Esophagus muscularis mucosa (tissue), 4 donors: ENCODE data around the gene VSX1. TPM values are rescaled to one million over a fixed set of nuclear protein-coding genes. Genes with fewer than 3 reads are reported as not detected.

Source experiments
- DNase-seq: peaks from one replicate; pipeline ENCODE4 v3.0.0-alpha.2; 2017; ENCODE audit errors: extremely low spot score
- H3K27ac ChIP-seq, 4 donors: fragments of 200-600 bp; sonication (generic); replicated peaks in 1 of 4; 1 replicate in 3 of 4; 2 replicates in 1 of 4; pipeline ENCODE4 v1.5.1; 2016 to 2019; ENCODE audit warnings: mild to moderate bottlenecking in 1 of 4
- H3K27me3 ChIP-seq, 4 donors: fragments of 200-600 bp; sonication (generic); one replicate each; pipeline versions ENCODE4 v1.5.1 to v1.6.0; 2016 to 2019
- H3K36me3 ChIP-seq, 4 donors: fragments of 200-600 bp; sonication (generic); one replicate each; pipeline ENCODE4 v1.5.1; 2016 to 2019
- H3K4me1 ChIP-seq, 4 donors: fragments of 200-600 bp; sonication (generic); one replicate each; pipeline ENCODE4 v1.5.1; 2016 to 2019
- H3K4me3 ChIP-seq, 4 donors: fragments of 200-600 bp; sonication (generic); 1 replicate in 2 of 4; 2 replicates in 2 of 4; pipeline ENCODE4 v1.5.1; 2016 to 2019; ENCODE audit warnings: mild to moderate bottlenecking in 4 of 4, moderate library complexity in 1 of 4
- H3K9me3 ChIP-seq, 4 donors: fragments of 200-600 bp; sonication (generic); 1 replicate in 3 of 4; 2 replicates in 1 of 4; pipeline ENCODE4 v1.5.1; 2016 to 2019
- CTCF ChIP-seq, 3 experiments: fragments of 200-600 bp in 2 of 3; fragments of 450-650 bp in 1 of 3; sonication (generic) in 2 of 3; IDR thresholded peaks; one replicate each; pipeline ENCODE4 v1.5.1; 2017 to 2019; ENCODE audit warnings: antibody characterized with exemption in 3 of 3, mild to moderate bottlenecking in 2 of 3, moderate library complexity in 1 of 3
- EP300 ChIP-seq: sonication (generic); formaldehyde crosslinking; IDR thresholded peaks from one replicate; pipeline ENCODE4 v1.6.1; 2017; ENCODE audit warnings: antibody characterized with exemption
- POLR2A ChIP-seq: fragments of 450-650 bp; IDR thresholded peaks from one replicate; pipeline ENCODE4 v1.6.1; 2017; ENCODE audit warnings: antibody characterized with exemption, moderate library complexity, mild to moderate bottlenecking, low read depth
- POLR2AphosphoS5 ChIP-seq, 2 donors: sonication (generic); formaldehyde crosslinking; IDR thresholded peaks; one replicate each; pipeline ENCODE4 v1.6.1; 2017; ENCODE audit warnings: antibody characterized with exemption in 2 of 2
- WGBS: methylation state at CpG from one replicate; pipeline ENCODE4 v1.1.5; 2018; 5-methylcytosine and 5-hydroxymethylcytosine counted together
- intact Hi-C: fragments of 100-400 bp; cut with DNase I; formaldehyde crosslinking; loops from one replicate; pipeline ENCODE4 v1.15.1; 2023
- total RNA-seq, 4 donors: library from RNA; depleted of rRNA; stranded (reverse); fragments of >200 nt; gene quantifications; one replicate each; pipeline versions ENCODE4 v1.1.0 to v1.2.1, GENCODE V29; 2016

The VSX1 gene
- total RNA-seq, 4 donors from 2014 or later: 0.83 TPM; not detected in 3

DNA sequence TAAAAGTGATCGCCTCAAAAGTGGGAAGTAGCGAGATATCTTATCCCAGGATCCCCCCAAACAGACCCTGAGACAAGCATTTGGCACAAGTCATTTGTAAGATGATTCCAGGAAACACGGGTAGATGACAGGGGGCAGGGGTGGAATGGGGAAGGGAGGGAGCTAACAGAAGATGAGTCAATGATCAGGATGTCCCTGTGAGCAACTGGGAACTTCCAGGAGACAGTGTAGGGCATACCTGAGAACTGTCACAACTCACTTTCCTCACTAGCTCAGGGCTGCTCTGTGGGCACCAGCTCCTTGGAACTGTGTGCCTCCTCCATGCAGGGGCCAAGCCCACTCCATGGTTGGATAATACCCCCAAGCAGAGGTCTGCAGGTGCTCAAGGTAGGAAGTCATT, 38.5 kb upstream of the VSX1 start:
- DNase-seq: peak; percentile 31
- H3K27me3 ChIP-seq: peaks cover 0 to 8% (median 0%) of the 10 kb centered on the region in 4 donors
- H3K4me3 ChIP-seq: no peak overlapping the region
- H3K36me3 ChIP-seq: no peaks in the 10 kb centered on the region
- intact Hi-C loops: no loop called here
- no peak overlapping the region for H3K27ac ChIP-seq
- H3K4me1 ChIP-seq: peaks cover 3 to 12% (median 10%) of the 10 kb centered on the region in 4 donors
- 74% methylated on average over 3 of the region's 3 CpGs for WGBS
- H3K9me3 ChIP-seq: no peaks in the 10 kb centered on the region
- TF ChIP-seq EP300: no peak
- no peak for TF ChIP-seq POLR2A
- TF ChIP-seq CTCF (IDR thresholded peaks at IDR 0.05): no peak
- no peak for TF ChIP-seq POLR2AphosphoS5 (IDR thresholded peaks at IDR 0.05)

DNA sequence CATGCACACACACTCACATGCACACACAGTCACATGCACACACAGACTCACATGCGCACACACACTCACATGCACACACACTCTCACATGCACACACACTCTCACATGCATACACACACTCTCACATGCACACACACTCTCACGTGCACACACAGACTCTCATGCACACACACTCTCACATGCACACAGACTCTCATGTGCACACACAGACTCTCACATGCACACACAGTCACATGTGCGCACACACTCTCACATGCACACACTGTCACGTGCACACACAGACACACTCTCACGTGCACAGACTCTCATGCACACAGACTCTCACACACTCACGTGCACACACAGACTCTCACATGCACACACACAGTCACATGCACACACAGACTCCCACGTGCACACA, 36.6 kb upstream of the VSX1 start:
- 82% methylated on average over 7 of the region's 7 CpGs for WGBS
- H3K4me3 ChIP-seq: no peak overlapping the region
- H3K4me1 ChIP-seq: peaks cover 3 to 14% (median 10%) of the 10 kb centered on the region in 4 donors
- DNase-seq: peak; percentile 75
- H3K27me3 ChIP-seq: peaks cover 0 to 8% (median 0%) of the 10 kb centered on the region in 4 donors
- H3K36me3 ChIP-seq: no peaks in the 10 kb centered on the region
- TF ChIP-seq POLR2A (no peak), EP300 (no peak), CTCF (IDR thresholded peaks at IDR 0.05) (no peak), POLR2AphosphoS5 (IDR thresholded peaks at IDR 0.05) (no peak)
- intact Hi-C loops: no loop called here
- no peaks in the 10 kb centered on the region for H3K9me3 ChIP-seq
- H3K27ac ChIP-seq: no peak overlapping the region

DNA sequence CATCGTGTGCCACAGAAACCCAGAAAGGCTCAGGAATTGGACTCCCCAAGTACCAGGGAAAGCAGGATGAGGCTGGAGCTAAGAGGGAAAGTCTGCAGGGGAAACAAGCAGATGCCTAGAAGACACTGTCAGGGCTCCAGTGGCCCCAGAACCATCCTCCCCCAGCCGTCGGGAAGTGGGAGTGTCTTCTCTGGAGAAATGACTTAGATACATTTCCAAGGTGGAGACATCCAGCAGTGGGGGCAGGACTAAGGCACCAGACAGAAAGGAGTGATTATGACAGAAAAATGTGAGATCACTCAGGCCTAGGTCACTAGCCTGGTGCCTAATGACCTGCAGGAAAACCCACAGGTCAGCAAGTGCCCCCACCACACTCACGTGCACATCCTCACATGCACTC, 36.0 kb upstream of the VSX1 start:
- H3K4me3 ChIP-seq: no peak overlapping the region
- no peaks in the 10 kb centered on the region for H3K36me3 ChIP-seq
- peak; percentile 12 for DNase-seq
- no peaks in the 10 kb centered on the region for H3K9me3 ChIP-seq
- TF ChIP-seq EP300: no peak
- TF ChIP-seq CTCF (IDR thresholded peaks at IDR 0.05): no peak
- TF ChIP-seq POLR2AphosphoS5 (IDR thresholded peaks at IDR 0.05): no peak
- no peak for TF ChIP-seq POLR2A
- H3K4me1 ChIP-seq: peaks cover 3 to 14% (median 10%) of the 10 kb centered on the region in 4 donors
- 47% methylated on average over 4 of the region's 4 CpGs for WGBS
- no peak overlapping the region for H3K27ac ChIP-seq
- peaks cover 0 to 8% (median 0%) of the 10 kb centered on the region in 4 donors for H3K27me3 ChIP-seq
- intact Hi-C loops: no loop called here

- 69% methylated on average over 14 of the region's 14 CpGs for WGBS
- DNase-seq: peak; percentile 47
- TF ChIP-seq CTCF (IDR thresholded peaks at IDR 0.05) (no peak), EP300 (no peak)
- H3K36me3 ChIP-seq: no peaks in the 10 kb centered on the region
- no peak overlapping the region for H3K27ac ChIP-seq
- H3K9me3 ChIP-seq: no peaks in the 10 kb centered on the region
- H3K4me3 ChIP-seq: no peak overlapping the region
- intact Hi-C loops: no loop called here
- peaks cover 0 to 8% (median 0%) of the 10 kb centered on the region in 4 donors for H3K27me3 ChIP-seq
- H3K4me1 ChIP-seq: peaks cover 3 to 14% (median 10%) of the 10 kb centered on the region in 4 donors
Observed at GRCh38 chr20:25116739-25117458, 35.0 kb upstream of the VSX1 start.

- DNase-seq: peak; percentile 70
- Histone ChIP-seq H3K27ac (no peak overlapping the region), H3K36me3 (no peaks in the 10 kb centered on the region), H3K27me3 (peaks cover 0 to 25% (median 0%) of the 10 kb centered on the region in 4 donors), H3K9me3 (no peaks in the 10 kb centered on the region), H3K4me1 (no peaks in the 10 kb centered on the region), H3K4me3 (no peak overlapping the region)
- intact Hi-C loops: no loop called here
- 96% methylated on average over 3 of the region's 3 CpGs for WGBS
- TF ChIP-seq EP300 (no peak), POLR2AphosphoS5 (IDR thresholded peaks at IDR 0.05) (no peak), POLR2A (no peak), CTCF (IDR thresholded peaks at IDR 0.05) (no peak)
Observed at GRCh38 chr20:25103526-25103925, 21.6 kb upstream of the VSX1 start.
